H1 (cell line): ENCODE measurements around the gene ACTL10. TPM values are rescaled to one million over a fixed set of nuclear protein-coding genes. Genes with fewer than 3 reads are reported as not detected.

Source experiments
- CTCF ChIA-PET: fragments of 300-600 bp; sonication (Branson Sonifier 250); formaldehyde crosslinking; loops from one replicate; lab custom pipeline; 2021; ENCODE audit not compliant: partially characterized antibody; lab: Charles Lee
- POLR2A ChIA-PET: fragments of 300-600 bp; sonication (Branson Sonifier 250); formaldehyde crosslinking; loops from one replicate; lab custom pipeline; 2021; ENCODE audit warnings: inconsistent platforms; ENCODE audit not compliant: partially characterized antibody; lab: Charles Lee
- DNase-seq, 2 experiments: peaks; one replicate each; pipeline versions ENCODE4 v3.0.0 to v3.0.0-alpha.2; 2010 to 2022; ENCODE audit warnings: low spot score in 2 of 2, low read depth in 1 of 2, mixed read lengths in 1 of 2
- FAIRE-seq: peaks from 2 replicates; lab custom pipeline; 2011; peaks lifted over from hg19 to GRCh38; lab: Jason Lieb, UNC
- H2AFZ ChIP-seq: 2 replicates; pipeline ENCODE4 v1.8.1; 2012; ENCODE audit warnings: low read length, inconsistent platforms
- H2AK5ac ChIP-seq: 2 replicates; pipeline ENCODE4 v1.6.1; 2013; ENCODE audit warnings: low read depth, low read length
- H2BK120ac ChIP-seq: replicated peaks from 2 replicates; pipeline ENCODE3; 2013; ENCODE audit warnings: low read depth, low read length, inconsistent platforms
- H2BK12ac ChIP-seq: 2 replicates; pipeline ENCODE4 v1.6.1; 2013; ENCODE audit warnings: low read depth, low read length
- H2BK15ac ChIP-seq: 2 replicates; pipeline ENCODE4 v1.6.1; 2013; ENCODE audit warnings: low read length
- H2BK20ac ChIP-seq: 2 replicates; pipeline ENCODE4 v1.6.1; 2013; ENCODE audit warnings: low read length
- H2BK5ac ChIP-seq: 2 replicates; pipeline ENCODE4 v1.6.1; 2013; ENCODE audit warnings: low read depth, low read length
- H3K14ac ChIP-seq: 2 replicates; pipeline ENCODE4 v1.6.1; 2013; ENCODE audit warnings: inconsistent platforms; ENCODE audit not compliant: insufficient read length
- H3K18ac ChIP-seq: 2 replicates; pipeline ENCODE4 v1.6.1; 2013; ENCODE audit warnings: low read length; ENCODE audit errors: extremely low read depth
- H3K23ac ChIP-seq: 2 replicates; pipeline ENCODE4 v1.6.1; 2013; ENCODE audit warnings: inconsistent platforms; ENCODE audit not compliant: insufficient read length
- H3K23me2 ChIP-seq: 2 replicates; pipeline ENCODE4 v1.6.1; 2013; ENCODE audit warnings: low read depth, low read length
- H3K27ac ChIP-seq: 2 replicates; pipeline ENCODE4 v1.6.1; 2011; ENCODE audit warnings: low read depth, low read length, inconsistent platforms
- H3K27me3 ChIP-seq, 4 experiments: replicated peaks in 1 of 4; 1 replicate in 1 of 4; 2 replicates in 3 of 4; pipeline versions ENCODE4 v1.6.1 to v1.8.1; 2011 to 2013; ENCODE audit warnings: low read length in 3 of 4, mild to moderate bottlenecking in 3 of 4, inconsistent platforms in 2 of 4, mixed read lengths in 2 of 4, moderate library complexity in 1 of 4; ENCODE audit not compliant: control insufficient read depth in 3 of 4, insufficient read depth in 3 of 4; ENCODE audit errors: extremely low read depth in 1 of 4
- H3K36me3 ChIP-seq, 4 experiments: 2 replicates each; pipeline versions ENCODE4 v1.6.1 to v1.8.1; 2011 to 2013; ENCODE audit warnings: mild to moderate bottlenecking in 4 of 4, low read length in 3 of 4, moderate library complexity in 2 of 4, control low read depth in 1 of 4, inconsistent platforms in 1 of 4; ENCODE audit not compliant: insufficient read depth in 4 of 4, control insufficient read depth in 2 of 4
- H3K4ac ChIP-seq: replicated peaks from 2 replicates; pipeline ENCODE3; 2013; ENCODE audit warnings: low read length, low read depth, mixed read lengths, inconsistent platforms; ENCODE audit not compliant: insufficient read length
- H3K4me1 ChIP-seq, 4 experiments: replicated peaks in 1 of 4; 1 replicate in 1 of 4; 2 replicates in 3 of 4; pipeline versions ENCODE4 v1.6.1 to v1.8.1; 2011 to 2013; ENCODE audit warnings: low read length in 3 of 4, inconsistent platforms in 2 of 4, mixed read lengths in 1 of 4; ENCODE audit not compliant: insufficient read depth in 4 of 4, control insufficient read depth in 3 of 4
- H3K4me2 ChIP-seq, 2 experiments: 2 replicates each; pipeline versions ENCODE4 v1.6.1 to v1.8.1; 2011 to 2013; ENCODE audit warnings: low read depth in 2 of 2, low read length in 2 of 2, control low read depth in 1 of 2, inconsistent platforms in 1 of 2, mild to moderate bottlenecking in 1 of 2; ENCODE audit not compliant: insufficient read depth in 1 of 2
- H3K4me3 ChIP-seq, 4 experiments: fragments of 200-600, 300-600 bp in 1 of 4; sonication (generic), shearing (Covaris generic), sonication (Bioruptor Twin) in 1 of 4; 2 replicates each; pipeline versions ENCODE4 v1.5.1 to v1.8.1; 2011 to 2016; ENCODE audit warnings: low read length in 4 of 4, low read depth in 3 of 4, control low read depth in 2 of 4, inconsistent platforms in 2 of 4, mild to moderate bottlenecking in 2 of 4, mixed read lengths in 1 of 4, moderate library complexity in 1 of 4; ENCODE audit not compliant: insufficient read depth in 2 of 4; ENCODE audit errors: extremely low read depth in 1 of 4
- H3K56ac ChIP-seq: replicated peaks from 2 replicates; pipeline ENCODE3; 2013; ENCODE audit warnings: low read depth, mild to moderate bottlenecking, mixed read lengths, low read length, inconsistent platforms; ENCODE audit not compliant: insufficient read length
- H3K79me1 ChIP-seq: 2 replicates; pipeline ENCODE4 v1.6.1; 2013; ENCODE audit warnings: low read depth, low read length, control low read depth
- H3K79me2 ChIP-seq, 2 experiments: 2 replicates each; pipeline versions ENCODE4 v1.6.1 to v1.8.1; 2012 to 2013; ENCODE audit warnings: low read length in 2 of 2, mild to moderate bottlenecking in 2 of 2, inconsistent platforms in 1 of 2; ENCODE audit not compliant: insufficient read depth in 2 of 2, control insufficient read depth in 1 of 2
- H3K9ac ChIP-seq, 4 experiments: replicated peaks in 1 of 4; 1 replicate in 1 of 4; 2 replicates in 3 of 4; pipeline versions ENCODE4 v1.6.1 to v1.8.1; 2011 to 2013; ENCODE audit warnings: low read depth in 3 of 4, low read length in 3 of 4, control low read depth in 2 of 4, mild to moderate bottlenecking in 2 of 4, moderate library complexity in 2 of 4, inconsistent platforms in 1 of 4; ENCODE audit errors: extremely low read depth in 1 of 4
- H3K9me3 ChIP-seq, 2 experiments: 2 replicates each; pipeline versions ENCODE4 v1.6.1 to v1.8.1; 2012 to 2013; ENCODE audit warnings: mild to moderate bottlenecking in 2 of 2, moderate library complexity in 2 of 2, control low read depth in 1 of 2, inconsistent platforms in 1 of 2, low read depth in 1 of 2, low read length in 1 of 2, mixed read lengths in 1 of 2; ENCODE audit not compliant: insufficient read depth in 2 of 2
- H4K20me1 ChIP-seq, 2 experiments: replicated peaks in 1 of 2; 2 replicates each; pipeline versions ENCODE3 to v1.8.1; 2011 to 2013; ENCODE audit warnings: inconsistent platforms in 2 of 2, low read length in 2 of 2, mild to moderate bottlenecking in 1 of 2; ENCODE audit not compliant: insufficient read depth in 2 of 2, control insufficient read depth in 1 of 2
- H4K5ac ChIP-seq: 2 replicates; pipeline ENCODE4 v1.6.1; 2013; ENCODE audit warnings: low read length, low read depth, mixed read lengths, inconsistent platforms; ENCODE audit not compliant: insufficient read length
- H4K8ac ChIP-seq: 2 replicates; pipeline ENCODE4 v1.8.0; 2013; ENCODE audit warnings: mild to moderate bottlenecking, moderate library complexity, low read length, inconsistent platforms; ENCODE audit not compliant: insufficient read depth; ENCODE audit errors: extremely low read depth
- H4K91ac ChIP-seq: replicated peaks from 2 replicates; pipeline ENCODE3; 2013; ENCODE audit warnings: low read length, mixed read lengths, inconsistent platforms; ENCODE audit not compliant: insufficient read length
- HDAC6 ChIP-seq: IDR thresholded peaks from one replicate; pipeline ENCODE4 v1.7.1; 2012; ENCODE audit warnings: low read depth, mild to moderate bottlenecking, inconsistent platforms, low read length, moderate library complexity
- KDM4A ChIP-seq: IDR thresholded peaks from one replicate; pipeline ENCODE4 v1.7.1; 2012; ENCODE audit warnings: low read depth, mild to moderate bottlenecking, moderate library complexity, low read length, inconsistent platforms; ENCODE audit not compliant: severe bottlenecking
- WGBS, 2 experiments: shearing (Covaris generic) in 1 of 2; methylation state at CpG; one replicate each; pipeline versions ENCODE4 v1.1.6 to v1.1.7; 2013 to 2015; ENCODE audit warnings: low lambda C conversion rate in 2 of 2, mixed read lengths in 2 of 2, inconsistent platforms in 1 of 2, low coverage in 1 of 2, missing lambda C conversion rate in 1 of 2; ENCODE audit not compliant: insufficient replicate concordance in 2 of 2, insufficient coverage in 1 of 2, insufficient read length in 1 of 2; ENCODE audit errors: extremely low coverage in 1 of 2, missing lambda C conversion rate in 1 of 2; 5-methylcytosine and 5-hydroxymethylcytosine counted together
- polyA plus RNA-seq, 7 experiments: library from polyadenylated mRNA; depleted of rRNA in 3 of 7; stranded (reverse) in 5 of 7; unstranded in 2 of 7; fragments of >200 nt in 5 of 7; fragments of 200-250 nt in 2 of 7; gene quantifications; 1 replicate in 5 of 7; 2 replicates in 1 of 7; 4 replicates in 1 of 7; pipeline versions ENCODE4 v1.2.1 to v1.2.3, GENCODE V29; 2011 to 2013; ENCODE audit warnings: missing spikeins in 2 of 7, mixed read lengths in 2 of 7
- total RNA-seq: library from RNA; stranded (reverse); fragmentation: NEBNext Ultra II Directional; extraction: Animal tissue kit (Norgen Biotek cat#: 25700); gene quantifications from 2 replicates; pipeline ENCODE4 v1.2.1, GENCODE V29; 2021

The ACTL10 gene
- total and polyA plus RNA-seq, 2 of the 8 experiments (the other 6 are each of a cell fraction or from before 2014, with no cell fraction given) = 0.26 TPM; not detected in 1

DNA sequence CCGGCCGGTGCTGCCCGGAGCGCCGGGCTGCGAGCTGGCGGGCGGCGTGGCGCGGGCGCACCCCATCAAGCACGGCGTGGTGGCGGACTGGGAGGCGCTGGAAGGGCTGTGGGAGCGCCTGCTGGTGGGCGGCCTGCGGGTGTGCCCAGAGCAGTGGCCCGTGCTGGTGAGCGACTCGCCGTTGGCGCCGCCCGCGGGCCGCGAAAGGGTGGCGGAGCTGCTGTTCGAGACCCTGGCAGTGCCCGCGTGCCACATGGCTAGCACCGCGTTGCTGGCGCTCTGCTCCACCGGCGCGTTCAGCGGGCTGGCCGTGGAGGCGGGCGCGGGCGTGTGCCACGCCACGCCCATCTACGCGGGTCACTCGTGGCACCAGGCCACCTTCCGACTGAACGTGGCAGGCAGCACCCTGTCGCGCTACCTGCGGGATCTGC is 517 bp downstream of the ACTL10 start:
- H3K27ac ChIP-seq = no peak overlapping the region
- H3K18ac ChIP-seq = peak overlapping the region; percentile 19; the same call in 1 of the 2 replicates
- no peaks in the 10 kb centered on the region; the same call in 1 of the 2 replicates for H3K79me1 ChIP-seq
- peaks cover 0 to 10% (median 3%) of the 10 kb centered on the region in 4 experiments; a peak in 3 of 7 replicates for H3K27me3 ChIP-seq
- ChIA-PET POLR2A (interaction anchor here (0.9 to 17.9 kb wide), 9 partner anchors 12 to 266 kb away, joined by 3 to 245 read pairs (median 5); partner anchors contain the start of genes CDK5RAP1, NECAB3 and PXMP4), CTCF (interaction anchor here (0.6 to 4.3 kb wide), 24 partner anchors 10 to 255 kb away, joined by 3 to 38 read pairs (median 4); partner anchors contain the start of gene ZNF341)
- no peak overlapping the region for H4K5ac ChIP-seq
- H3K23ac ChIP-seq = no peak overlapping the region
- peak overlapping the region; percentile 68 to 70 for H3K4me2 ChIP-seq
- peaks cover 0 to 5% of the 10 kb centered on the region in 2 experiments; a peak in 1 of 4 replicates for H3K9me3 ChIP-seq
- DNase-seq = no peak
- H3K79me2 ChIP-seq = no peaks in the 10 kb centered on the region
- H3K36me3 ChIP-seq = peaks cover 2 to 10% (median 6%) of the 10 kb centered on the region in 4 experiments; a peak in 4 of 8 replicates
- no peak for FAIRE-seq
- peak overlapping the region; percentile 34; the same call in 1 of the 2 replicates for H2AK5ac ChIP-seq
- no peak overlapping the region for H2AFZ ChIP-seq
- peak overlapping the region; percentile 60; the same call in 1 of the 2 replicates for H2BK12ac ChIP-seq
- WGBS, 2 experiments = 51% methylated on average over 40 of the region's 55 CpGs; no CpG with 5 or more reads in 1 of the 2 experiments
- no peak overlapping the region; a peak in 2 of 7 replicates for H3K9ac ChIP-seq
- TF ChIP-seq HDAC6 (no peak), KDM4A (peak; percentile 53)
- H2BK20ac ChIP-seq = no peak overlapping the region
- H2BK120ac ChIP-seq = no peak overlapping the region
- no peak overlapping the region for H3K56ac ChIP-seq
- peaks cover 0 to 18% (median 11%) of the 10 kb centered on the region in 4 experiments; a peak in 4 of 7 replicates for H3K4me1 ChIP-seq
- peaks cover 25% of the 10 kb centered on the region; the same call in 1 of the 2 replicates for H3K23me2 ChIP-seq
- no peak overlapping the region; the same call in 1 of the 2 replicates for H2BK5ac ChIP-seq
- peak overlapping the region; percentile 27 to 56 (median 30); a peak in 7 of 8 replicates for H3K4me3 ChIP-seq
- peaks cover 0 to 12% of the 10 kb centered on the region in 2 experiments for H4K20me1 ChIP-seq
- no peak overlapping the region for H3K4ac ChIP-seq
- no peak overlapping the region for H3K14ac ChIP-seq
- H4K91ac ChIP-seq = peak overlapping the region; percentile 63
- no peak overlapping the region for H2BK15ac ChIP-seq
- peak overlapping the region; percentile 31; the same call in 1 of the 2 replicates for H4K8ac ChIP-seq
